ENCODE data around the gene MAB21L4. TPM values are rescaled to one million over a fixed set of nuclear protein-coding genes. Genes with fewer than 3 reads are reported as not detected.

The MAB21L4 gene
- total and polyA plus RNA-seq, 7 donors = 1.2 to 17.6 (median 1.7) TPM; not detected in 4

GRCh38 chr2:240920783-240921231 is 24.9 kb upstream of the MAB21L4 start:
- Histone ChIP-seq H3K9me3 (no peaks in the 10 kb centered on the region), H3K4me3 (no peak overlapping the region), H3K36me3 (no peaks in the 10 kb centered on the region), H3K27ac (no peak overlapping the region), H3K27me3 (peaks cover 0 to 9% (median 3%) of the 10 kb centered on the region in 3 donors), H3K4me1 (peaks cover 0 to 7% (median 4%) of the 10 kb centered on the region in 4 donors)
- TF ChIP-seq EP300 (IDR thresholded peaks at IDR 0.05) (no peak), CTCF (IDR thresholded peaks at IDR 0.05) (no peak), POLR2AphosphoS5 (IDR thresholded peaks at IDR 0.05) (no peak)
- WGBS, 2 donors = 71 to 86% methylated on average over 4 of the region's 4 CpGs
- peak; percentile 68 for DNase-seq
- intact Hi-C loops (cut with DNase I) = no loop called here

- 88 to 91% methylated on average over 31 of the region's 31 CpGs for WGBS, 2 donors
- TF ChIP-seq POLR2AphosphoS5 (IDR thresholded peaks at IDR 0.05) (no peak), EP300 (IDR thresholded peaks at IDR 0.05) (no peak), POLR2A (IDR thresholded peaks at IDR 0.05) (no peak), CTCF (IDR thresholded peaks at IDR 0.05) (no peak)
Measured at GRCh38 chr2:240919786-240920782, 24.1 kb upstream of the MAB21L4 start.

GRCh38 chr2:240919161-240919781 is 23.3 kb upstream of the MAB21L4 start:
- Histone ChIP-seq H3K27me3 (peaks cover 8 to 25% (median 18%) of the 10 kb centered on the region in 3 donors), H3K4me3 (no peak overlapping the region), H3K4me1 (peaks cover 0 to 19% (median 8%) of the 10 kb centered on the region in 4 donors), H3K27ac (no peak overlapping the region), H3K36me3 (no peaks in the 10 kb centered on the region), H3K9me3 (no peaks in the 10 kb centered on the region)
- TF ChIP-seq CTCF (IDR thresholded peaks at IDR 0.05) (no peak), POLR2A (IDR thresholded peaks at IDR 0.05) (no peak), POLR2AphosphoS5 (IDR thresholded peaks at IDR 0.05) (no peak), EP300 (IDR thresholded peaks at IDR 0.05) (no peak)
- intact Hi-C loops (cut with DNase I) = no loop called here
- peak; percentile 45 for DNase-seq
- 84 to 87% methylated on average over 19 of the region's 19 CpGs for WGBS, 2 donors

More at GRCh38 chr2:240919786-240920782, 24.1 kb upstream of the MAB21L4 start:
- H3K9me3 ChIP-seq = no peaks in the 10 kb centered on the region
- no peak overlapping the region for H3K27ac ChIP-seq
- H3K36me3 ChIP-seq = no peaks in the 10 kb centered on the region
- DNase-seq = peak; percentile 50
- peaks cover 0 to 11% (median 4%) of the 10 kb centered on the region in 4 donors for H3K4me1 ChIP-seq
- no peak overlapping the region for H3K4me3 ChIP-seq
- intact Hi-C loops (cut with DNase I) = no loop called here
- H3K27me3 ChIP-seq = peaks cover 7 to 17% (median 10%) of the 10 kb centered on the region in 3 donors

- peaks cover 8 to 33% (median 24%) of the 10 kb centered on the region in 3 donors for H3K27me3 ChIP-seq
- intact Hi-C loops (cut with DNase I) = no loop called here
- TF ChIP-seq EP300 (IDR thresholded peaks at IDR 0.05) (no peak), CTCF (IDR thresholded peaks at IDR 0.05) (no peak), POLR2A (IDR thresholded peaks at IDR 0.05) (no peak), POLR2AphosphoS5 (IDR thresholded peaks at IDR 0.05) (no peak)
- H3K9me3 ChIP-seq = no peaks in the 10 kb centered on the region
- peak; percentile 51 for DNase-seq
- no peaks in the 10 kb centered on the region for H3K36me3 ChIP-seq
- 76 to 88% methylated on average over 36 of the region's 36 CpGs for WGBS, 2 donors
- no peak overlapping the region for H3K27ac ChIP-seq
- H3K4me3 ChIP-seq = no peak overlapping the region
- peaks cover 0 to 25% (median 14%) of the 10 kb centered on the region in 4 donors for H3K4me1 ChIP-seq
Measured at GRCh38 chr2:240918258-240919091, 22.5 kb upstream of the MAB21L4 start.

Measured in sigmoid colon (tissue), 7 donors.